Activated CD8-positive, alpha-beta T cell treated with anti-CD3 and anti-CD28 coated beads for 36 hours (primary cell): ENCODE measurements around the gene DHRSX. TPM values are rescaled to one million over a fixed set of nuclear protein-coding genes. Genes with fewer than 3 reads are reported as not detected.
"Not testable (repeated sequence)": the region's sequence is repeated elsewhere in the genome, so short reads cannot be mapped to it uniquely, and the experiment has no call there.

ENCODE experiments used
- ATAC-seq: fragments of 200-7000 bp; cut with Tn5 transposase; one replicate; pipeline ENCODE4 v1.10.0; 2021; ENCODE audit warnings: mild to moderate bottlenecking, moderate library complexity
- CTCF ChIA-PET: fragments of 350-600 bp; sonication (Branson Sonifier 250); formaldehyde crosslinking; loops from one replicate; lab custom pipeline; 2021; ENCODE audit warnings: antibody characterized with exemption; lab: Charles Lee
- POLR2A ChIA-PET: fragments of 350-600 bp; sonication (Branson Sonifier 250); formaldehyde crosslinking; loops from one replicate; lab custom pipeline; 2021; ENCODE audit warnings: antibody characterized with exemption; lab: Charles Lee
- DNase-seq: peaks from one replicate; pipeline ENCODE4 v3.0.0-alpha.2; 2020
- H3K27ac Mint-ChIP-seq: one replicate; pipeline ENCODE4 v1.8.0; 2021; ENCODE audit warnings: mild to moderate bottlenecking, mixed read lengths
- H3K27me3 Mint-ChIP-seq: one replicate; pipeline ENCODE4 v1.8.0; 2021; ENCODE audit warnings: mixed read lengths
- H3K36me3 Mint-ChIP-seq: one replicate; pipeline ENCODE4 v1.8.0; 2021; ENCODE audit warnings: low read depth, mixed read lengths
- H3K4me1 Mint-ChIP-seq: one replicate; pipeline ENCODE4 v1.8.0; 2021; ENCODE audit warnings: low read depth, mixed read lengths
- H3K4me3 Mint-ChIP-seq: one replicate; pipeline ENCODE4 v1.8.0; 2021; ENCODE audit warnings: mild to moderate bottlenecking, moderate library complexity, mixed read lengths
- H3K9me3 Mint-ChIP-seq: one replicate; pipeline ENCODE4 v1.8.0; 2021; ENCODE audit warnings: mixed read lengths
- intact Hi-C: fragments of 100-400 bp; cut with micrococcal nuclease; formaldehyde crosslinking; loops from one replicate; pipeline ENCODE4 v1.10.0; 2022
- total RNA-seq, 2 experiments: library from RNA; stranded (reverse); gene quantifications; one replicate each; pipeline ENCODE4 v1.2.3, GENCODE V29; 2021
- TF ChIP-seq, protein P1 (sequence below): fragments of 200-600 bp; IDR thresholded peaks from one replicate; pipeline ENCODE4 v1.8.0; 2022; ENCODE audit warnings: antibody characterized with exemption, mild to moderate bottlenecking

Gene DHRSX
- total RNA-seq, 2 experiments from 2014 or later: 19.7 to 22.0 TPM

DNA sequence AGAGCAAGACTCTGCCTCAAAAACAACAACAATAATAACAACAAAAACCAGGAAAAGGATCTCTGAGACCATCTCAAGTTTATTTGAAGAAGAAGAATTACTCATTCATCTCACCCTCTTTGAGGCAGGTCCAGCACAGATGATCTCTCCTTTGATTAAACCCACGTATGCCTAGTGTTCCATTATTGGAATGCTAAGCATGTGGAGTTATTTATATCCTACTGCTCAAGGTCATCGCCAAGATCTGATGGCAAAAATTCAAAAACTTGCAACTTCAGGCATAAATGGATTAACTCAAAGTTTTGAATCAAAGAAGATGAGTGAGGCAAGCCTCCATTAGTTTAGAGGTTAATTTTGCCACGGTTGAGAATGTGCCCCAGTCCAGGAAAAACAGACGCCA lies 184.2 kb downstream of the DHRSX start:
- Mint-ChIP-seq H3K36me3 (peaks cover 26% of the 10 kb centered on the region), H3K4me1 (peaks cover 10% of the 10 kb centered on the region), H3K4me3 (no peak overlapping the region), H3K27me3 (no peaks in the 10 kb centered on the region), H3K9me3 (no peaks in the 10 kb centered on the region), H3K27ac (no peak overlapping the region)
- ChIA-PET CTCF (no interaction called here), POLR2A (no interaction called here)
- no peak for DNase-seq
- intact Hi-C loops: no loop called here
- ATAC-seq: no peak
- TF ChIP-seq, protein P1, sequence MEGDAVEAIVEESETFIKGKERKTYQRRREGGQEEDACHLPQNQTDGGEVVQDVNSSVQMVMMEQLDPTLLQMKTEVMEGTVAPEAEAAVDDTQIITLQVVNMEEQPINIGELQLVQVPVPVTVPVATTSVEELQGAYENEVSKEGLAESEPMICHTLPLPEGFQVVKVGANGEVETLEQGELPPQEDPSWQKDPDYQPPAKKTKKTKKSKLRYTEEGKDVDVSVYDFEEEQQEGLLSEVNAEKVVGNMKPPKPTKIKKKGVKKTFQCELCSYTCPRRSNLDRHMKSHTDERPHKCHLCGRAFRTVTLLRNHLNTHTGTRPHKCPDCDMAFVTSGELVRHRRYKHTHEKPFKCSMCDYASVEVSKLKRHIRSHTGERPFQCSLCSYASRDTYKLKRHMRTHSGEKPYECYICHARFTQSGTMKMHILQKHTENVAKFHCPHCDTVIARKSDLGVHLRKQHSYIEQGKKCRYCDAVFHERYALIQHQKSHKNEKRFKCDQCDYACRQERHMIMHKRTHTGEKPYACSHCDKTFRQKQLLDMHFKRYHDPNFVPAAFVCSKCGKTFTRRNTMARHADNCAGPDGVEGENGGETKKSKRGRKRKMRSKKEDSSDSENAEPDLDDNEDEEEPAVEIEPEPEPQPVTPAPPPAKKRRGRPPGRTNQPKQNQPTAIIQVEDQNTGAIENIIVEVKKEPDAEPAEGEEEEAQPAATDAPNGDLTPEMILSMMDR: no peak

DNA sequence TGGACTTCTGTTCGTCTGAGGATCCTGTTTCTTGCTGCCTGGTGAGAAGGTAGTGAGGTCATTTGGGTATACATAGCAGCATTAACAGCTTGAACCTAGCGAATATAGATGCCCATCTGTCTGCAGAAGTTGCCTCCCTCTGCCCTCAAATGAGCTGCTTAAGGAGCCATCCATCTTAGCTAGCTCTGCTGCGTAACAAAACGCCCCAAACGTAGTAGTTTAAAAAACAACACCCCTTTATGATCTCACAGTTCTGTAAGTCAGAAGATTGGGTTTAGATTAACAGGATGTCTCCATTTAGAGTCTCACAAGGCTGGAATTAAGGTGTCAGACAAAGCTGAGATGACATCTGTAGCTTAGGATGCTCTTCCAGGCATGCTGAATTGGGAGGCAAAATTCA lies 185.3 kb downstream of the DHRSX start:
- H3K36me3 Mint-ChIP-seq: peaks cover 31% of the 10 kb centered on the region
- ChIA-PET CTCF (no interaction called here), POLR2A (no interaction called here)
- no peak overlapping the region for H3K27ac Mint-ChIP-seq
- no peaks in the 10 kb centered on the region for H3K9me3 Mint-ChIP-seq
- H3K4me3 Mint-ChIP-seq: no peak overlapping the region
- TF ChIP-seq, protein P1: no peak
- intact Hi-C loops: no loop called here
- H3K4me1 Mint-ChIP-seq: peaks cover 10% of the 10 kb centered on the region
- DNase-seq: no peak
- ATAC-seq: no peak
- no peaks in the 10 kb centered on the region for H3K27me3 Mint-ChIP-seq

GRCh38 chrX:2314831-2315365 lies 185.9 kb downstream of the DHRSX start:
- ATAC-seq (no peak), DNase-seq (no peak)
- TF ChIP-seq, protein P1: no peak
- no peaks in the 10 kb centered on the region for H3K9me3 Mint-ChIP-seq
- no peak overlapping the region for H3K27ac Mint-ChIP-seq
- POLR2A ChIA-PET: no interaction called here
- H3K36me3 Mint-ChIP-seq: peaks cover 31% of the 10 kb centered on the region
- H3K4me1 Mint-ChIP-seq: peaks cover 10% of the 10 kb centered on the region
- no peak overlapping the region for H3K4me3 Mint-ChIP-seq
- CTCF ChIA-PET: no interaction called here
- no peaks in the 10 kb centered on the region for H3K27me3 Mint-ChIP-seq
- intact Hi-C loops: no loop called here

DNA sequence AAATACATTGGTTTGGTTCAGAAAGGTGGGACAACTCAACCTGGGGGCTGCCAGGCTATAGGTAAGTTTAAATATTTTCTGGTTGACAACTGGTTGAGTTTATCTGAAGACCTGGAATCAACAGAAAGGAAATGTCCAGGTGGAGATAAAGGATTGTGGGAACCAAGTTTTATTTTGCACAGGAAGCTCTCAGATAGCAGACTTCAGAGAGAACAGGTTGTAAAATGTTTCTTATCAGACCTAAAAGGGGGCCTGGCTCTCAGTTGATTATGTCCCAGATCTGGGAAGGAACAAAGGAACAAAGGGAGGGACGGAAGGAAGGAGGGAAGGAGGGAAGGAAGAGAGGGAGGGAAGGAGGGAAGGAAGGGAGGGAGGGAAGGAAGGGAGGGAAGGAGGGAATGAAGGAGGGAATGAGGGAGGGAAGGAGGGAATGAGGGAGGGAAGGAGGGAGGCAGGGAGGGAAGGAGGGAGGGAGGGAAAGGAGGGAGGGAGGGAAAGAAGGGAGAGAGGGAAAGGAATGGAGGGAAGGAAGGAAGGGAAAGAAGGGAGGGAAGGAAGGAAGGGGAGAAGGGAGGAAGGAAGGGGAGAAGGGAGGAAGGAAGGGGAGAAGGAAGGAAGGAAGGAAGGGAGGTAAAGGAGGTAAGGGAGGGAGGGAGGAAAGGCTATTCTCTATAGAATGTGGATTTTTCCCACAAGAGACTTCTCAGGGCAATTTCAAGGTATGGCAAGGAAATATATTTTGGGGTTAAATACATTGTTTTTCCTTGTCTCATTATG lies 186.7 kb downstream of the DHRSX start:
- peaks cover 10% of the 10 kb centered on the region for H3K4me1 Mint-ChIP-seq
- H3K36me3 Mint-ChIP-seq: peaks cover 29% of the 10 kb centered on the region
- no peak for DNase-seq
- H3K9me3 Mint-ChIP-seq: no peaks in the 10 kb centered on the region
- POLR2A ChIA-PET: no interaction called here
- intact Hi-C loops: no loop called here
- H3K27ac Mint-ChIP-seq: no peak overlapping the region
- no peaks in the 10 kb centered on the region for H3K27me3 Mint-ChIP-seq
- no peak overlapping the region for H3K4me3 Mint-ChIP-seq
- TF ChIP-seq, protein P1: no peak
- CTCF ChIA-PET: no interaction called here
- no peak for ATAC-seq

GRCh38 chrX:2312061-2312591 lies 188.7 kb downstream of the DHRSX start:
- DNase-seq, H3K27me3 Mint-ChIP-seq, POLR2A ChIA-PET, H3K27ac Mint-ChIP-seq, intact Hi-C loops, H3K4me3 Mint-ChIP-seq, CTCF ChIA-PET, H3K4me1 Mint-ChIP-seq, ATAC-seq, H3K9me3 Mint-ChIP-seq: not testable (repeated sequence)
- H3K36me3 Mint-ChIP-seq: peaks cover 23% of the 10 kb centered on the region
